HG03025 (cell line): ENCODE data around the gene TRIM41.

Experiments used
- ATAC-seq: cut with Tn5 transposase; IDR thresholded peaks from one replicate; pipeline ENCODE4 v1.9.1; 2021; ENCODE audit warnings: mild to moderate bottlenecking, moderate library complexity; ENCODE audit not compliant: unreplicated experiment, low FRiP score

The TRIM41 gene

GRCh38 chr5:181192337-181193046 is 30.6 kb upstream of the TRIM41 start:
- ATAC-seq, result no peak

- ATAC-seq, result no peak
Measured at GRCh38 chr5:181193656-181194055, 29.4 kb upstream of the TRIM41 start.

GRCh38 chr5:181194489-181195248 is 28.4 kb upstream of the TRIM41 start:
- no peak for ATAC-seq

GRCh38 chr5:181195249-181195761 is 27.8 kb upstream of the TRIM41 start:
- no peak for ATAC-seq

- ATAC-seq, result no peak
Measured at GRCh38 chr5:181197326-181197951, 25.6 kb upstream of the TRIM41 start.

- no peak for ATAC-seq
Measured at GRCh38 chr5:181198106-181198685, 24.9 kb upstream of the TRIM41 start.

- no peak for ATAC-seq
Measured at GRCh38 chr5:181198905-181199519, 24.1 kb upstream of the TRIM41 start.

- no peak for ATAC-seq
Measured at GRCh38 chr5:181199881-181200638, 23.0 kb upstream of the TRIM41 start.

GRCh38 chr5:181200816-181201215 is 22.3 kb upstream of the TRIM41 start:
- ATAC-seq, result no peak

GRCh38 chr5:181203093-181203711 is 19.9 kb upstream of the TRIM41 start:
- ATAC-seq, result no peak

- no peak for ATAC-seq
Measured at GRCh38 chr5:181203777-181204112, 19.3 kb upstream of the TRIM41 start.

GRCh38 chr5:181204113-181204825 is 18.8 kb upstream of the TRIM41 start:
- ATAC-seq, result no peak

GRCh38 chr5:181204826-181205760 is 18.0 kb upstream of the TRIM41 start, which contains the start of gene TRIM7:
Gene TRIM7 (minus strand): TSS chr5:181205196. CDS start chr5:181205110, 86 bp downstream.
- ATAC-seq, result no peak

- no peak for ATAC-seq
Measured at GRCh38 chr5:181205761-181206649, 17.1 kb upstream of the TRIM41 start.

GRCh38 chr5:181207214-181207959 is 15.7 kb upstream of the TRIM41 start:
- ATAC-seq, result no peak

GRCh38 chr5:181207960-181208253 is 15.2 kb upstream of the TRIM41 start:
- ATAC-seq, result no peak
